HepG2 (cell line): ENCODE data around the gene ANTKMT. TPM values are rescaled to one million over a fixed set of nuclear protein-coding genes. Genes with fewer than 3 reads are reported as not detected.

Source experiments
- ATAC-seq: fragments of 200-7000 bp; cut with Tn5 transposase; 3 replicates; pipeline ENCODE4 v1.9.1; 2020; ENCODE audit warnings: mild to moderate bottlenecking, moderate library complexity
- BruUV-seq: library from RNA; stranded (reverse); fragments of 400-500 nt; replicated peaks from 2 replicates; lab custom pipeline; 2021; lab: Mats Ljungman, UMichigan
- CTCF ChIA-PET: fragments of 300-600 bp; formaldehyde crosslinking; extraction: SDS; loops from one replicate; lab custom pipeline; 2021; ENCODE audit warnings: low total read pairs, inconsistent platforms, low intra/inter-chr PET ratio; lab: Yijun Ruan, JAX
- POLR2A ChIA-PET: fragments of 350-600 bp; sonication (Branson Sonifier 250); formaldehyde crosslinking; loops from one replicate; lab custom pipeline; 2020; ENCODE audit warnings: antibody characterized with exemption, inconsistent platforms; lab: Yijun Ruan, JAX
- DNase-seq: peaks from one replicate; pipeline ENCODE4 v3.0.0-alpha.2; 2015; ENCODE audit warnings: low spot score
- FAIRE-seq: peaks from 3 replicates; lab custom pipeline; 2011; peaks lifted over from hg19 to GRCh38; lab: Jason Lieb, UNC
- H2AFZ ChIP-seq: one replicate; pipeline ENCODE4 v1.6.1; 2011; ENCODE audit warnings: low read length, inconsistent platforms
- H3K27ac ChIP-seq: fragments of 300-600 bp; 3 replicates; pipeline ENCODE4 v1.8.0; 2011; ENCODE audit warnings: mixed run types, mild to moderate bottlenecking, mixed read lengths, low read length, inconsistent platforms; ENCODE audit not compliant: insufficient read depth; ENCODE audit errors: extremely low read length
- H3K27me3 ChIP-seq, 2 experiments: fragments of 200-600 bp in 1 of 2; 2 replicates in 1 of 2; 3 replicates in 1 of 2; pipeline versions ENCODE4 v1.6.0 to v1.8.0; 2011; ENCODE audit warnings: low read length in 2 of 2, mild to moderate bottlenecking in 2 of 2, moderate library complexity in 2 of 2, inconsistent platforms in 1 of 2; ENCODE audit not compliant: insufficient read depth in 2 of 2, control insufficient read depth in 1 of 2
- H3K36me3 ChIP-seq, 2 experiments: fragments of 200-600 bp in 1 of 2; replicated peaks in 1 of 2; 2 replicates in 1 of 2; 3 replicates in 1 of 2; pipeline versions ENCODE4 v1.5.1 to v1.8.0; 2011; ENCODE audit warnings: low read length in 2 of 2, inconsistent platforms in 1 of 2; ENCODE audit not compliant: insufficient read depth in 2 of 2, control insufficient read depth in 1 of 2
- H3K4me1 ChIP-seq: 2 replicates; pipeline ENCODE4 v1.5.1; 2012; ENCODE audit warnings: low read length, inconsistent platforms; ENCODE audit not compliant: insufficient read depth
- H3K4me2 ChIP-seq: 2 replicates; pipeline ENCODE4 v1.6.0; 2011; ENCODE audit warnings: low read depth, low read length, inconsistent platforms
- H3K4me3 ChIP-seq, 3 experiments: fragments of 200-600 bp in 1 of 3; sonication (generic), shearing (Covaris generic) in 1 of 3; replicated peaks in 1 of 3; 2 replicates each; pipeline ENCODE4 v1.5.1; 2011 to 2016; ENCODE audit warnings: low read length in 3 of 3, inconsistent platforms in 2 of 3, low read depth in 2 of 3, mild to moderate bottlenecking in 2 of 3, control low read depth in 1 of 3, mixed read lengths in 1 of 3; ENCODE audit not compliant: insufficient read depth in 1 of 3
- H3K79me2 ChIP-seq: one replicate; pipeline ENCODE4 v1.6.1; 2011; ENCODE audit warnings: low read length, inconsistent platforms; ENCODE audit not compliant: insufficient read depth
- H3K9ac ChIP-seq: 2 replicates; pipeline ENCODE4 v1.6.0; 2011; ENCODE audit warnings: mild to moderate bottlenecking, low read depth, low read length, inconsistent platforms; ENCODE audit not compliant: insufficient read depth
- H3K9me3 ChIP-seq: 2 replicates; pipeline ENCODE4 v1.5.1; 2012; ENCODE audit warnings: mild to moderate bottlenecking, low read length
- H4K20me1 ChIP-seq: 2 replicates; pipeline ENCODE4 v1.6.0; 2011; ENCODE audit warnings: inconsistent platforms, mild to moderate bottlenecking, low read length, moderate library complexity; ENCODE audit not compliant: insufficient read depth
- ATF1 ChIP-seq: IDR thresholded peaks from 2 replicates; pipeline ENCODE4 v1.6.1; 2016; ENCODE audit warnings: mild to moderate bottlenecking, control low read depth
- BHLHE40 ChIP-seq: IDR thresholded peaks from 2 replicates; pipeline ENCODE4 v1.6.1; 2011; ENCODE audit warnings: low read length, improper control_type of control experiment
- FOXA3 ChIP-seq: IDR thresholded peaks from 2 replicates; pipeline ENCODE4 v1.6.1; 2016; ENCODE audit warnings: missing genetic modification reagents, missing compliant biosample characterization
- HOXA3 ChIP-seq: sonication (generic); formaldehyde crosslinking; IDR thresholded peaks from 2 replicates; pipeline ENCODE4 v1.5.0; 2020; ENCODE audit warnings: missing genetic modification reagents
- KDM4B ChIP-seq: sonication (generic); formaldehyde crosslinking; IDR thresholded peaks from 2 replicates; pipeline ENCODE4 v1.4.0; 2020; ENCODE audit warnings: missing genetic modification reagents
- PRDM10 ChIP-seq: sonication (generic); formaldehyde crosslinking; IDR thresholded peaks from 2 replicates; pipeline ENCODE4 v1.4.0; 2020; ENCODE audit warnings: low read depth, missing genetic modification reagents
- PRMT3 ChIP-seq: sonication (generic); formaldehyde crosslinking; IDR thresholded peaks from 2 replicates; pipeline ENCODE4 v1.8.1; 2022; ENCODE audit warnings: low read depth, mild to moderate bottlenecking, moderate library complexity, missing genetic modification reagents, borderline replicate concordance
- TBL1XR1 ChIP-seq: fragments of 150-350 bp; IDR thresholded peaks from 2 replicates; pipeline ENCODE4 v1.6.1; 2014; ENCODE audit warnings: borderline replicate concordance, low read length; ENCODE audit not compliant: partially characterized antibody
- ZNF333 ChIP-seq: sonication (generic); formaldehyde crosslinking; IDR thresholded peaks from 2 replicates; pipeline ENCODE4 v1.4.0; 2020; ENCODE audit warnings: mild to moderate bottlenecking, missing genetic modification reagents, borderline replicate concordance
- ZNF570 ChIP-seq: sonication (generic); formaldehyde crosslinking; IDR thresholded peaks from 2 replicates; pipeline ENCODE4 v1.4.0; 2020; ENCODE audit warnings: mild to moderate bottlenecking, missing genetic modification reagents, borderline replicate concordance
- ZNF576 ChIP-seq: sonication (generic); formaldehyde crosslinking; IDR thresholded peaks from 2 replicates; pipeline ENCODE4 v1.4.0; 2020; ENCODE audit warnings: mild to moderate bottlenecking, missing genetic modification reagents
- ZNF7 ChIP-seq: IDR thresholded peaks from 2 replicates; pipeline ENCODE4 v1.6.1; 2016; ENCODE audit warnings: missing biosample characterization, missing genetic modification reagents
- WGBS: methylation state at CpG from one replicate; pipeline ENCODE4 v1.1.6; 2017; ENCODE audit warnings: low lambda C conversion rate; 5-methylcytosine and 5-hydroxymethylcytosine counted together
- in situ Hi-C: cut with HindIII; loops from 2 replicates; pipeline ENCODE4 v1.10.0; 2017; ENCODE audit warnings: low pct_unique_long_range_greater_than_20kb; ENCODE audit not compliant: extremely low pct_ligation_motif_present
- intact Hi-C: fragments of 100-400 bp; cut with micrococcal nuclease; formaldehyde crosslinking; loops from one replicate; pipeline ENCODE4 v1.10.0; 2022; ENCODE audit not compliant: unreplicated experiment
- polyA plus RNA-seq, 8 experiments: library from polyadenylated mRNA; depleted of rRNA in 3 of 8; stranded (reverse) in 7 of 8; unstranded in 1 of 8; fragments of >200 nt; fragmentation: Illumina TruSeq in 4 of 8; extraction: Trizol in 4 of 8; gene quantifications; 2 replicates each; pipeline versions ENCODE4 v1.2.1 to v1.2.3, GENCODE V29; 2011 to 2016; ENCODE audit warnings: low read depth in 4 of 8, missing spikeins in 1 of 8, mixed read lengths in 1 of 8; ENCODE audit not compliant: insufficient read depth in 1 of 8
- total RNA-seq, 5 experiments: library from RNA; depleted of rRNA; stranded (reverse); fragments of >200 nt; fragmentation: Illumina TruSeq; extraction: Trizol; gene quantifications; 2 replicates each; pipeline ENCODE4 v1.2.3, GENCODE V29; 2016; ENCODE audit warnings: low read depth in 1 of 5
- TF ChIP-seq, protein P1 (sequence below): sonication (generic); formaldehyde crosslinking; IDR thresholded peaks from 2 replicates; pipeline ENCODE4 v1.4.0; 2020; ENCODE audit warnings: missing genetic modification reagents, borderline replicate concordance

Gene ANTKMT
- total and polyA plus RNA-seq, 2 of the 13 experiments (the other 11 are each of a cell fraction or from before 2014, with no cell fraction given), result 7.5 to 47.8 TPM

GRCh38 chr16:687499-687898 is 33.4 kb upstream of the ANTKMT start (continued):
- TF ChIP-seq ZNF576 (CRISPR knock-in tag), result no peak

DNA sequence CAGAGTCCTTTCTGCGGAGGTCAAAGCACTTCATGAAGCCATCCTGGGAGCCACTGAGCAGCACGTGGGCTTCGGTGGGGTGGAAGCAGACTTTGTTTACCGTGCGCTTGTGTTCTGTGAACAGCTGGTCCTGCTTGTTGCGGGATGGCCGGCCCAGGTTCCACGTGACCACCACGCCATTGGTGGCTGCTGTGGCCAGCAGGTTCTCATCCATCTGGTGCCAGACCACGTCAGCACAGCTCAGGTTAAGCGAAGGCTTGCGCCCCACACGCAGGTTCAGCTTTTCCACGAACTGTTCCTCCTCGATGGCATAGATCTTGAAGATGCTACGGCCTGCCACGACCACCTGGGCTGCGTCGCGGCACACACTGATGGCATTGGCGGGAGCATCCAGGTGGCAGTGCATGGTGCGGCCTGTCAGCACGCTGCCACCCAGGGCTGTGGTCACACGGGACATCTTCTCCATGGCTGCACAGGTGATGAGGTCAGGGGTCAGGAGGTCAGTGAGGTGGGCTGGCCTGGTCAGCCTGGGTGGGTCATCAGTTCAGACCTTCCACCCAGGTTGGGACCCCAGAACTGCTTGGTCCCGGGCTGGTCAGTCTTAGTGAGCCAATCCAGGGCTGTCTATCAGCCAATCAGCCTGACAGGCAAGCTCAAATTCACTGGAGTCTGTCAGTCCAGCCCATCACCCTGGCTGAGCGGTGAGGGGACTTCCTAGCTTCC is 31.6 kb upstream of the ANTKMT start:
- Histone ChIP-seq H3K4me1 (peaks cover 19% of the 10 kb centered on the region), H4K20me1 (no peaks in the 10 kb centered on the region), H3K79me2 (peaks cover 2% of the 10 kb centered on the region), H2AFZ (no peak overlapping the region), H3K27me3 (peaks cover 3 to 13% of the 10 kb centered on the region in 2 experiments; a peak in 3 of 5 replicates), H3K4me2 (peak overlapping the region; percentile 91), H3K36me3 (peaks cover 3 to 7% of the 10 kb centered on the region in 2 experiments; a peak in 1 of 5 replicates), H3K4me3 (peak overlapping the region; percentile 89 to 99 (median 96)), H3K9me3 (no peaks in the 10 kb centered on the region), H3K27ac (peak overlapping the region; percentile 60), H3K9ac (peak overlapping the region; percentile 94)
- FAIRE-seq (no peak), DNase-seq (no peak), ATAC-seq (peak; percentile 2; the same call in 1 of the 3 replicates)
- intact Hi-C loops, result no loop called here
- 91% methylated on average over 18 of the region's 26 CpGs for WGBS
- CTCF ChIA-PET, result no interaction called here
- POLR2A ChIA-PET, result interaction anchor here (0.9 to 2.7 kb wide), 7 partner anchors 9 to 42 kb away, joined by 3 to 34 read pairs (median 4); partner anchors contain the start of genes ANTKMT, METRN, STUB1 and WDR90
- BruUV-seq, result no TSS peak
- in situ Hi-C loops, result no loop called here
- TF ChIP-seq PRMT3 (CRISPR knock-in tag), result no peak
- TF ChIP-seq, protein P1, sequence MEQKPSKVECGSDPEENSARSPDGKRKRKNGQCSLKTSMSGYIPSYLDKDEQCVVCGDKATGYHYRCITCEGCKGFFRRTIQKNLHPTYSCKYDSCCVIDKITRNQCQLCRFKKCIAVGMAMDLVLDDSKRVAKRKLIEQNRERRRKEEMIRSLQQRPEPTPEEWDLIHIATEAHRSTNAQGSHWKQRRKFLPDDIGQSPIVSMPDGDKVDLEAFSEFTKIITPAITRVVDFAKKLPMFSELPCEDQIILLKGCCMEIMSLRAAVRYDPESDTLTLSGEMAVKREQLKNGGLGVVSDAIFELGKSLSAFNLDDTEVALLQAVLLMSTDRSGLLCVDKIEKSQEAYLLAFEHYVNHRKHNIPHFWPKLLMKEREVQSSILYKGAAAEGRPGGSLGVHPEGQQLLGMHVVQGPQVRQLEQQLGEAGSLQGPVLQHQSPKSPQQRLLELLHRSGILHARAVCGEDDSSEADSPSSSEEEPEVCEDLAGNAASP, result no peak
- no peak for TF ChIP-seq ZNF7 (CRISPR knock-in tag)
- TF ChIP-seq BHLHE40, result no peak
- no peak for TF ChIP-seq ATF1 (CRISPR knock-in tag)
- TF ChIP-seq FOXA3, result no peak
- no peak for TF ChIP-seq PRDM10 (CRISPR knock-in tag)
- 0 out of 2 replicates have a peak, but pooled peaks have one; percentile 33 for TF ChIP-seq HOXA3 (CRISPR knock-in tag)
- no peak for TF ChIP-seq KDM4B (CRISPR knock-in tag)
- TF ChIP-seq TBL1XR1, result no peak
- TF ChIP-seq ZNF570, result no peak
- no peak for TF ChIP-seq ZNF333 (CRISPR knock-in tag)
